CD8-positive, alpha-beta memory T cell (primary cell): ENCODE results near the gene PRKCB. TPM values are rescaled to one million over a fixed set of nuclear protein-coding genes. Genes with fewer than 3 reads are reported as not detected.

Source experiments
- CTCF ChIA-PET: fragments of 350-600 bp; sonication (Branson Sonifier 250); formaldehyde crosslinking; loops from one replicate; lab custom pipeline; 2021; ENCODE audit warnings: antibody characterized with exemption; lab: Charles Lee
- POLR2A ChIA-PET: fragments of 350-600 bp; sonication (Branson Sonifier 250); formaldehyde crosslinking; loops from one replicate; lab custom pipeline; 2021; ENCODE audit warnings: antibody characterized with exemption; lab: Charles Lee
- DNase-seq, 5 donors: peaks; one replicate each; pipeline versions ENCODE4 v3.0.0 to v3.0.0-alpha.2; 2020 to 2022; ENCODE audit warnings: mixed read lengths in 1 of 5
- H3K27ac ChIP-seq: one replicate; pipeline ENCODE4 v1.7.0; 2013; ENCODE audit warnings: low read depth, mild to moderate bottlenecking, low read length, moderate library complexity
- H3K27me3 ChIP-seq: 2 replicates; pipeline ENCODE4 v1.7.0; 2013; ENCODE audit warnings: low read length, mild to moderate bottlenecking; ENCODE audit not compliant: insufficient read depth, poor library complexity, severe bottlenecking
- H3K36me3 ChIP-seq: 2 replicates; pipeline ENCODE4 v1.7.0; 2013; ENCODE audit warnings: mild to moderate bottlenecking, low read length, moderate library complexity; ENCODE audit not compliant: insufficient read depth
- H3K4me1 ChIP-seq: 2 replicates; pipeline ENCODE4 v1.7.0; 2013; ENCODE audit warnings: mild to moderate bottlenecking, low read length, moderate library complexity; ENCODE audit not compliant: insufficient read depth
- H3K4me3 ChIP-seq: 2 replicates; pipeline ENCODE4 v1.7.0; 2013; ENCODE audit warnings: mild to moderate bottlenecking, low read length
- H3K9me3 ChIP-seq: 2 replicates; pipeline ENCODE4 v1.7.0; 2013; ENCODE audit warnings: mild to moderate bottlenecking, low read length
- H3K27ac Mint-ChIP-seq, 8 donors: one replicate each; pipeline ENCODE4 v1.8.0; 2020 to 2021; ENCODE audit warnings: mixed read lengths in 8 of 8, mild to moderate bottlenecking in 6 of 8, inconsistent platforms in 3 of 8, moderate library complexity in 3 of 8
- H3K27me3 Mint-ChIP-seq, 2 donors: one replicate each; pipeline ENCODE4 v1.8.0; 2020 to 2021; ENCODE audit warnings: mixed read lengths in 2 of 2, mild to moderate bottlenecking in 1 of 2, moderate library complexity in 1 of 2
- H3K36me3 Mint-ChIP-seq, 3 donors: one replicate each; pipeline ENCODE4 v1.8.0; 2020 to 2021; ENCODE audit warnings: mixed read lengths in 3 of 3, inconsistent platforms in 1 of 3, mild to moderate bottlenecking in 1 of 3
- H3K4me1 Mint-ChIP-seq, 3 donors: one replicate each; pipeline ENCODE4 v1.8.0; 2020 to 2021; ENCODE audit warnings: mixed read lengths in 3 of 3, inconsistent platforms in 1 of 3, mild to moderate bottlenecking in 1 of 3
- H3K4me3 Mint-ChIP-seq, 7 donors: one replicate each; pipeline ENCODE4 v1.8.0; 2020 to 2021; ENCODE audit warnings: mixed read lengths in 7 of 7, mild to moderate bottlenecking in 6 of 7, moderate library complexity in 4 of 7, inconsistent platforms in 2 of 7
- H3K9me3 Mint-ChIP-seq, 5 donors: one replicate each; pipeline ENCODE4 v1.8.0; 2020 to 2022; ENCODE audit warnings: mixed read lengths in 5 of 5, mild to moderate bottlenecking in 3 of 5, moderate library complexity in 2 of 5, inconsistent platforms in 1 of 5
- polyA plus RNA-seq: library from polyadenylated mRNA; unstranded; fragments of 300-500 nt; fragmentation: Illumina TruSeq; gene quantifications from one replicate; pipeline ENCODE4 v1.2.3, GENCODE V29; 2021
- total RNA-seq, 2 experiments: library from RNA; stranded (reverse); gene quantifications; one replicate each; pipeline ENCODE4 v1.2.3, GENCODE V29; 2021

PRKCB gene
- total and polyA plus RNA-seq, 3 experiments from 2014 or later, result 96.5 to 136 (median 98.2) TPM

- H3K4me1 ChIP-seq, result peaks cover 52% of the 10 kb centered on the region
- Mint-ChIP-seq H3K9me3 (no peaks in the 10 kb centered on the region), H3K36me3 (peaks cover 0 to 42% (median 13%) of the 10 kb centered on the region in 3 donors), H3K27me3 (no peaks in the 10 kb centered on the region), H3K4me1 (peaks cover 70 to 87% (median 84%) of the 10 kb centered on the region in 3 donors), H3K4me3 (no peak overlapping the region), H3K27ac (peak overlapping the region; percentile 32 to 80 (median 52))
- POLR2A ChIA-PET, result no interaction called here
- H3K4me3 ChIP-seq, result no peak overlapping the region
- H3K36me3 ChIP-seq, result peaks cover 6% of the 10 kb centered on the region
- H3K27me3 ChIP-seq, result no peaks in the 10 kb centered on the region
- H3K9me3 ChIP-seq, result no peaks in the 10 kb centered on the region
- no peak for DNase-seq
- no peak overlapping the region for H3K27ac ChIP-seq
- CTCF ChIA-PET, result interaction anchor here (1.0 to 1.2 kb wide), 2 partner anchors 16 to 40 kb away, joined by 3 read pairs; no protein-coding TSS in a partner anchor
These were observed 7.4 kb downstream of the PRKCB start for GRCh38 chr16:23843143-23843542.

GRCh38 chr16:23847251-23847650, 11.5 kb downstream of the PRKCB start:
- no peaks in the 10 kb centered on the region for H3K27me3 Mint-ChIP-seq
- peaks cover 75 to 95% (median 90%) of the 10 kb centered on the region in 3 donors for H3K4me1 Mint-ChIP-seq
- Histone ChIP-seq H3K4me1 (peaks cover 48% of the 10 kb centered on the region), H3K36me3 (peaks cover 6% of the 10 kb centered on the region), H3K4me3 (no peak overlapping the region), H3K27me3 (no peaks in the 10 kb centered on the region), H3K27ac (no peak overlapping the region), H3K9me3 (no peaks in the 10 kb centered on the region)
- H3K4me3 Mint-ChIP-seq, result no peak overlapping the region
- H3K36me3 Mint-ChIP-seq, result peaks cover 0 to 26% (median 13%) of the 10 kb centered on the region in 3 donors
- H3K9me3 Mint-ChIP-seq, result no peaks in the 10 kb centered on the region
- H3K27ac Mint-ChIP-seq, result peak overlapping the region in 7 of 8 donors; percentile 17 to 96 (median 82)
- ChIA-PET POLR2A (interaction anchor here (1.1 kb wide), 1 partner anchor 11 kb away, joined by 4 read pairs; the partner anchor contains the start of gene PRKCB), CTCF (interaction anchor here (0.7 to 1.2 kb wide), 2 partner anchors 46 to 163 kb away, joined by 3 read pairs; no protein-coding TSS in a partner anchor)
- no peak for DNase-seq

- peaks cover 6% of the 10 kb centered on the region for H3K36me3 ChIP-seq
- Mint-ChIP-seq H3K36me3 (peaks cover 0 to 26% (median 14%) of the 10 kb centered on the region in 3 donors), H3K27ac (peak overlapping the region; percentile 72 to 96 (median 89)), H3K9me3 (no peaks in the 10 kb centered on the region), H3K27me3 (no peaks in the 10 kb centered on the region), H3K4me1 (peaks cover 74 to 95% (median 90%) of the 10 kb centered on the region in 3 donors), H3K4me3 (peak overlapping the region; percentile 32 to 75 (median 70))
- peak; percentile 24 to 75 (median 68) for DNase-seq
- H3K4me1 ChIP-seq, result peaks cover 49% of the 10 kb centered on the region
- POLR2A ChIA-PET, result no interaction called here
- H3K4me3 ChIP-seq, result no peak overlapping the region
- CTCF ChIA-PET, result interaction anchor here (0.7 kb wide), 1 partner anchor 162 kb away, joined by 3 read pairs; no protein-coding TSS in a partner anchor
- no peaks in the 10 kb centered on the region for H3K27me3 ChIP-seq
- H3K9me3 ChIP-seq, result no peaks in the 10 kb centered on the region
- no peak overlapping the region for H3K27ac ChIP-seq
These were observed 12.2 kb downstream of the PRKCB start for GRCh38 chr16:23847948-23848347.

- Histone ChIP-seq H3K36me3 (peaks cover 3% of the 10 kb centered on the region), H3K9me3 (no peaks in the 10 kb centered on the region), H3K27me3 (no peaks in the 10 kb centered on the region), H3K27ac (no peak overlapping the region), H3K4me3 (peak overlapping the region; percentile 1), H3K4me1 (peaks cover 56% of the 10 kb centered on the region)
- Mint-ChIP-seq H3K36me3 (peaks cover 0 to 27% (median 15%) of the 10 kb centered on the region in 3 donors), H3K27ac (peak overlapping the region; percentile 72 to 96 (median 88)), H3K27me3 (no peaks in the 10 kb centered on the region), H3K9me3 (no peaks in the 10 kb centered on the region), H3K4me1 (peaks cover 78 to 95% (median 91%) of the 10 kb centered on the region in 3 donors), H3K4me3 (peak overlapping the region in 6 of 7 donors; percentile 60 to 75 (median 72))
- no peak for DNase-seq
- ChIA-PET CTCF (interaction anchor here (0.7 to 1.1 kb wide), 2 partner anchors 46 to 161 kb away, joined by 3 to 7 read pairs; no protein-coding TSS in a partner anchor), POLR2A (no interaction called here)
These were observed 13.2 kb downstream of the PRKCB start for GRCh38 chr16:23848958-23849357.

GRCh38 chr16:23852794-23853562, 17.2 kb downstream of the PRKCB start:
- CTCF ChIA-PET, result interaction anchor here (1.1 to 2.1 kb wide), 4 partner anchors 11 to 156 kb away, joined by 3 to 6 read pairs (median 3); partner anchors contain the start of gene PRKCB
- H3K27ac Mint-ChIP-seq, result peak overlapping the region in 2 of 8 donors; percentile 30 to 80
- H3K4me1 Mint-ChIP-seq, result peaks cover 90 to 100% (median 99%) of the 10 kb centered on the region in 3 donors
- peaks cover 5 to 16% (median 14%) of the 10 kb centered on the region in 3 donors for H3K36me3 Mint-ChIP-seq
- Histone ChIP-seq H3K4me3 (no peak overlapping the region), H3K36me3 (no peaks in the 10 kb centered on the region), H3K9me3 (no peaks in the 10 kb centered on the region), H3K27me3 (no peaks in the 10 kb centered on the region), H3K4me1 (peaks cover 65% of the 10 kb centered on the region), H3K27ac (no peak overlapping the region)
- no peaks in the 10 kb centered on the region for H3K27me3 Mint-ChIP-seq
- H3K9me3 Mint-ChIP-seq, result no peaks in the 10 kb centered on the region
- peak overlapping the region in 4 of 7 donors; percentile 24 to 67 (median 43) for H3K4me3 Mint-ChIP-seq
- DNase-seq, result no peak
- POLR2A ChIA-PET, result interaction anchor here (0.5 to 0.6 kb wide), 2 partner anchors 20 to 104 kb away, joined by 3 to 5 read pairs; no protein-coding TSS in a partner anchor

- Histone ChIP-seq H3K4me1 (peaks cover 68% of the 10 kb centered on the region), H3K4me3 (no peak overlapping the region), H3K27me3 (no peaks in the 10 kb centered on the region), H3K9me3 (no peaks in the 10 kb centered on the region), H3K36me3 (no peaks in the 10 kb centered on the region), H3K27ac (no peak overlapping the region)
- DNase-seq, result no peak
- Mint-ChIP-seq H3K36me3 (peaks cover 5 to 14% (median 14%) of the 10 kb centered on the region in 3 donors), H3K4me1 (peaks cover 92 to 100% (median 99%) of the 10 kb centered on the region in 3 donors), H3K27ac (no peak overlapping the region), H3K27me3 (no peaks in the 10 kb centered on the region), H3K9me3 (no peaks in the 10 kb centered on the region), H3K4me3 (no peak overlapping the region)
- POLR2A ChIA-PET, result no interaction called here
- CTCF ChIA-PET, result interaction anchor here (2.0 kb wide), 1 partner anchor 51 kb away, joined by 7 read pairs; no protein-coding TSS in a partner anchor
These were observed 19.2 kb downstream of the PRKCB start for GRCh38 chr16:23855010-23855409.

GRCh38 chr16:23856251-23856709, 20.5 kb downstream of the PRKCB start:
- no peaks in the 10 kb centered on the region for H3K27me3 ChIP-seq
- H3K4me1 ChIP-seq, result peaks cover 62% of the 10 kb centered on the region
- H3K27ac ChIP-seq, result no peak overlapping the region
- no peaks in the 10 kb centered on the region for H3K9me3 ChIP-seq
- H3K4me1 Mint-ChIP-seq, result peaks cover 86 to 96% (median 92%) of the 10 kb centered on the region in 3 donors
- no peak for DNase-seq
- H3K4me3 ChIP-seq, result no peak overlapping the region
- H3K36me3 ChIP-seq, result no peaks in the 10 kb centered on the region
- CTCF ChIA-PET, result interaction anchor here (1.6 to 2.0 kb wide), 3 partner anchors 18 to 53 kb away, joined by 4 to 7 read pairs (median 5); no protein-coding TSS in a partner anchor
- POLR2A ChIA-PET, result interaction anchor here (0.9 kb wide), 1 partner anchor 8 kb away, joined by 3 read pairs; no protein-coding TSS in a partner anchor
- no peaks in the 10 kb centered on the region for H3K9me3 Mint-ChIP-seq
- H3K36me3 Mint-ChIP-seq, result peaks cover 5 to 15% (median 8%) of the 10 kb centered on the region in 3 donors
- H3K27me3 Mint-ChIP-seq, result no peaks in the 10 kb centered on the region
- peak overlapping the region in 4 of 8 donors; percentile 14 to 61 (median 42) for H3K27ac Mint-ChIP-seq
- no peak overlapping the region for H3K4me3 Mint-ChIP-seq
